Nucleus accumbens (tissue), 56 donors: ENCODE measurements around the gene ASAP2.
"Not testable (repeated sequence)": the region's sequence is repeated elsewhere in the genome, so short reads cannot be mapped to it uniquely, and the experiment has no call there.

Experiments
- DNase-seq, 56 donors: peaks; one replicate each; lab custom pipeline; 2025; lab: John Stamatoyannopoulos, UW

The ASAP2 gene

GRCh38 chr2:9249020-9249800 is 42.6 kb downstream of the ASAP2 start:
- peak in 1 of 56 donors; percentile 32 for DNase-seq

- DNase-seq = no peak
Observed at GRCh38 chr2:9250091-9250490, 43.5 kb downstream of the ASAP2 start.

GRCh38 chr2:9250498-9251153 is 44.0 kb downstream of the ASAP2 start:
- DNase-seq = peak in 13 of 56 donors; percentile 29 to 61 (median 46)

GRCh38 chr2:9251154-9252001 is 44.8 kb downstream of the ASAP2 start:
- no peak for DNase-seq

GRCh38 chr2:9252002-9252357 is 45.4 kb downstream of the ASAP2 start:
- no peak for DNase-seq

- DNase-seq = no peak
Observed at GRCh38 chr2:9255416-9255815, 48.8 kb downstream of the ASAP2 start.

GRCh38 chr2:9256147-9256546 is 49.5 kb downstream of the ASAP2 start:
- peak in 3 of 56 donors; percentile 23 to 54 (median 51) for DNase-seq

- peak in 13 of 56 donors; percentile 19 to 45 (median 29) for DNase-seq
Observed at GRCh38 chr2:9256570-9257043, 50.0 kb downstream of the ASAP2 start.

- DNase-seq = no peak
Observed at GRCh38 chr2:9258501-9258900, 51.9 kb downstream of the ASAP2 start.

GRCh38 chr2:9258953-9259399 is 52.4 kb downstream of the ASAP2 start:
- DNase-seq = peak in 12 of 56 donors; percentile 22 to 55 (median 30)

- DNase-seq = peak in 10 of 56 donors; percentile 17 to 66 (median 34)
Observed at GRCh38 chr2:9260464-9260918, 53.9 kb downstream of the ASAP2 start.

- peak in 9 of 56 donors; percentile 19 to 42 (median 29) for DNase-seq
Observed at GRCh38 chr2:9261231-9261883, 54.7 kb downstream of the ASAP2 start.

GRCh38 chr2:9262671-9263171 is 56.1 kb downstream of the ASAP2 start:
- peak in 8 of 56 donors; percentile 22 to 51 (median 40) for DNase-seq

GRCh38 chr2:9263428-9263827 is 56.8 kb downstream of the ASAP2 start:
- DNase-seq = peak in 1 of 56 donors; percentile 38

GRCh38 chr2:9264301-9264700 is 57.7 kb downstream of the ASAP2 start:
- no peak for DNase-seq

GRCh38 chr2:9266711-9267110 is 60.1 kb downstream of the ASAP2 start:
- DNase-seq = no peak

- DNase-seq = not testable (repeated sequence)
Observed at GRCh38 chr2:9267286-9267685, 60.7 kb downstream of the ASAP2 start.

GRCh38 chr2:9268301-9269080 is 61.9 kb downstream of the ASAP2 start:
- DNase-seq = no peak

GRCh38 chr2:9269295-9269694 is 62.7 kb downstream of the ASAP2 start:
- DNase-seq = no peak
